GM21360 (cell line): ENCODE data around the gene BEAN1.

Experiments
- ATAC-seq: cut with Tn5 transposase; IDR thresholded peaks from one replicate; pipeline ENCODE4 v1.9.1; 2021; ENCODE audit warnings: mild to moderate bottlenecking, moderate library complexity; ENCODE audit not compliant: unreplicated experiment

BEAN1 gene

GRCh38 chr16:66467611-66468010 is 40.5 kb downstream of the BEAN1 start:
- ATAC-seq: no peak

GRCh38 chr16:66468321-66468965 is 41.3 kb downstream of the BEAN1 start:
- ATAC-seq: no peak

- ATAC-seq: no peak
These were observed 42.3 kb downstream of the BEAN1 start for GRCh38 chr16:66469291-66469946.

GRCh38 chr16:66469947-66470546 is 43.0 kb downstream of the BEAN1 start:
- ATAC-seq: no peak

GRCh38 chr16:66470556-66470955 is 43.5 kb downstream of the BEAN1 start:
- no peak for ATAC-seq

GRCh38 chr16:66471264-66471663 is 44.2 kb downstream of the BEAN1 start:
- no peak for ATAC-seq

GRCh38 chr16:66471716-66472393 is 44.8 kb downstream of the BEAN1 start:
- no peak for ATAC-seq

GRCh38 chr16:66473051-66473571 is 46.0 kb downstream of the BEAN1 start:
- no peak for ATAC-seq

GRCh38 chr16:66473654-66474519 is 46.8 kb downstream of the BEAN1 start:
- ATAC-seq: no peak

- ATAC-seq: peak; percentile 77
These were observed 47.7 kb downstream of the BEAN1 start for GRCh38 chr16:66474750-66475199.

GRCh38 chr16:66475232-66475631 is 48.1 kb downstream of the BEAN1 start:
- ATAC-seq: no peak

GRCh38 chr16:66476328-66477027 is 49.4 kb downstream of the BEAN1 start:
- ATAC-seq: no peak

- no peak for ATAC-seq
These were observed 50.0 kb downstream of the BEAN1 start for GRCh38 chr16:66477028-66477515.

- peak; percentile 64 for ATAC-seq
These were observed 51.8 kb downstream of the BEAN1 start for GRCh38 chr16:66478733-66479511.

GRCh38 chr16:66479661-66480264 is 52.7 kb downstream of the BEAN1 start:
- ATAC-seq: no peak

GRCh38 chr16:66480265-66481080 is 53.4 kb downstream of the BEAN1 start:
- no peak for ATAC-seq

- ATAC-seq: no peak
These were observed 54.2 kb downstream of the BEAN1 start for GRCh38 chr16:66481081-66481942.
